ENCODE data around the gene INHA. TPM values are rescaled to one million over a fixed set of nuclear protein-coding genes. Genes with fewer than 3 reads are reported as not detected.

INHA gene
- total RNA-seq, 1 experiment from 2014 or later = 1.5 TPM

DNA sequence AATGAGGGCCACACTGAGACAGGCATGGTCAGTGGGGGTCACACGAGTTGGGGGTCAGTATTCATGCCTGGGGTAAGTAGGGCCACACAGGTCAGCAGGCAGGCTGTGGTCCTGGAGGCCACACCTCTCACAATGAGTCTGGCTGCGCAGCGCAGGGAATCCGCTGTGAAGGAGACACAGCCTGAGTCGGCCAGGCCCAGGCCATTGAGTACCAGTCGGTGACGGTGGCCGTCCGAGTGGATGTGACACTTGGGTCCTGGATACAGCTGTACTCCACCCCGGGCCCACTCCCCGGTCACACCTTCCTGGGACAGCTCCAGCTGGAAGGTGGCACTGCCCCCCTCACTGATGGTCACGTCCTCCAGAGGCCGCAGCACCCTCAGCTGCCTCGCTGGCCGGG lies 17.8 kb upstream of the INHA start:
- Histone ChIP-seq H3K36me3 (ENCODE audit: low read depth, low read length) (no peaks in the 10 kb centered on the region), H2AFZ (ENCODE audit: low read length) (no peak overlapping the region), H3K9ac (ENCODE audit: low read length) (no peak overlapping the region), H3K9me3 (ENCODE audit: low read length) (no peaks in the 10 kb centered on the region), H3K4me3 (ENCODE audit: low read length) (no peak overlapping the region), H3K79me2 (ENCODE audit: low read length) (no peaks in the 10 kb centered on the region), H4K20me1 (ENCODE audit: low read length) (no peaks in the 10 kb centered on the region), H3K4me1 (ENCODE audit: insufficient read depth, low read length) (peaks cover 9% of the 10 kb centered on the region), H3K27ac (ENCODE audit: low read length) (no peak overlapping the region), H3K4me2 (ENCODE audit: low read length) (no peak overlapping the region), H3K27me3 (ENCODE audit: low read length) (no peaks in the 10 kb centered on the region), H3K9me2 (replicated peaks; ENCODE audit: low read length) (no peaks in the 10 kb centered on the region), H3F3A (ENCODE audit: low read length, unreplicated experiment) (no peaks in the 10 kb centered on the region)
- ATAC-seq = no peak
- ChIA-PET POLR2A (ENCODE audit: unreplicated experiment) (no interaction called here), CTCF (no interaction called here)
- DNase-seq = no peak
- BruUV-seq (replicated peaks) = no TSS peak
- TF ChIP-seq, protein P1, sequence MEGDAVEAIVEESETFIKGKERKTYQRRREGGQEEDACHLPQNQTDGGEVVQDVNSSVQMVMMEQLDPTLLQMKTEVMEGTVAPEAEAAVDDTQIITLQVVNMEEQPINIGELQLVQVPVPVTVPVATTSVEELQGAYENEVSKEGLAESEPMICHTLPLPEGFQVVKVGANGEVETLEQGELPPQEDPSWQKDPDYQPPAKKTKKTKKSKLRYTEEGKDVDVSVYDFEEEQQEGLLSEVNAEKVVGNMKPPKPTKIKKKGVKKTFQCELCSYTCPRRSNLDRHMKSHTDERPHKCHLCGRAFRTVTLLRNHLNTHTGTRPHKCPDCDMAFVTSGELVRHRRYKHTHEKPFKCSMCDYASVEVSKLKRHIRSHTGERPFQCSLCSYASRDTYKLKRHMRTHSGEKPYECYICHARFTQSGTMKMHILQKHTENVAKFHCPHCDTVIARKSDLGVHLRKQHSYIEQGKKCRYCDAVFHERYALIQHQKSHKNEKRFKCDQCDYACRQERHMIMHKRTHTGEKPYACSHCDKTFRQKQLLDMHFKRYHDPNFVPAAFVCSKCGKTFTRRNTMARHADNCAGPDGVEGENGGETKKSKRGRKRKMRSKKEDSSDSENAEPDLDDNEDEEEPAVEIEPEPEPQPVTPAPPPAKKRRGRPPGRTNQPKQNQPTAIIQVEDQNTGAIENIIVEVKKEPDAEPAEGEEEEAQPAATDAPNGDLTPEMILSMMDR (conservative IDR thresholded peaks at IDR 0.05; ENCODE audit: low read depth, low read length) = no peak
- TF ChIP-seq EZH2phosphoT487 (IDR thresholded peaks at IDR 0.05; ENCODE audit: borderline replicate concordance, low read length) (no peak), EZH2 (IDR thresholded peaks at IDR 0.05; ENCODE audit: low read length, unreplicated experiment) (no peak)
- intact Hi-C loops (cut with micrococcal nuclease) = no loop called here

DNA sequence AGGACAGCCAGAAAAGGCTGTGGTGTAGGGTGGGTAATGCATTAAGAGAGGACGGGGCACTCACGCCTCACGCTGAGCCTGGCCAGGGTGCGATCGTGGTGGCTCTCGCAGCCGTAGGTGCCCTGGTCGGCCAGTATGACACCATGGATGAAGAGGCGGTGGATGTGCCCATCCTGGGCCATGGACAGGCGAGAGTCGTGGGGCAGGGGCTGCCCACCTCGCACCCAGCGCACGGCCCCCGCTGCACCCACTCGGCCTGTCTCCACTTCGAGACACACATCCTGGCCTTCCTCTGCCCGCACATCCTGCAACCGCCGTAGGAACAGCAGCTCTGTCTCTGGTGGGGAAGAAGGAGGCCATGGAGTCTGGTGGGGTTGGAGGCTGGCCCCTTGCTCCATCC lies 16.2 kb upstream of the INHA start:
- intact Hi-C loops (cut with micrococcal nuclease) = no loop called here
- CTCF ChIA-PET = no interaction called here
- Histone ChIP-seq H4K20me1 (ENCODE audit: low read length) (no peaks in the 10 kb centered on the region), H3K79me2 (ENCODE audit: low read length) (no peaks in the 10 kb centered on the region), H3K27me3 (ENCODE audit: low read length) (no peaks in the 10 kb centered on the region), H3K36me3 (ENCODE audit: low read depth, low read length) (no peaks in the 10 kb centered on the region), H2AFZ (ENCODE audit: low read length) (no peak overlapping the region), H3K4me1 (ENCODE audit: insufficient read depth, low read length) (peaks cover 9% of the 10 kb centered on the region), H3K4me2 (ENCODE audit: low read length) (no peak overlapping the region), H3K9me2 (replicated peaks; ENCODE audit: low read length) (no peaks in the 10 kb centered on the region), H3K9ac (ENCODE audit: low read length) (no peak overlapping the region), H3K27ac (ENCODE audit: low read length) (no peak overlapping the region), H3K4me3 (ENCODE audit: low read length) (no peak overlapping the region), H3K9me3 (ENCODE audit: low read length) (no peaks in the 10 kb centered on the region), H3F3A (ENCODE audit: low read length, unreplicated experiment) (no peaks in the 10 kb centered on the region)
- POLR2A ChIA-PET (ENCODE audit: unreplicated experiment) = no interaction called here
- DNase-seq = no peak
- TF ChIP-seq EZH2phosphoT487 (IDR thresholded peaks at IDR 0.05; ENCODE audit: borderline replicate concordance, low read length) = no peak
- TF ChIP-seq, protein P1 (conservative IDR thresholded peaks at IDR 0.05; ENCODE audit: low read depth, low read length) = no peak
- TF ChIP-seq EZH2 (IDR thresholded peaks at IDR 0.05; ENCODE audit: low read length, unreplicated experiment) = no peak
- no TSS peak for BruUV-seq (replicated peaks)
- no peak for ATAC-seq

DNA sequence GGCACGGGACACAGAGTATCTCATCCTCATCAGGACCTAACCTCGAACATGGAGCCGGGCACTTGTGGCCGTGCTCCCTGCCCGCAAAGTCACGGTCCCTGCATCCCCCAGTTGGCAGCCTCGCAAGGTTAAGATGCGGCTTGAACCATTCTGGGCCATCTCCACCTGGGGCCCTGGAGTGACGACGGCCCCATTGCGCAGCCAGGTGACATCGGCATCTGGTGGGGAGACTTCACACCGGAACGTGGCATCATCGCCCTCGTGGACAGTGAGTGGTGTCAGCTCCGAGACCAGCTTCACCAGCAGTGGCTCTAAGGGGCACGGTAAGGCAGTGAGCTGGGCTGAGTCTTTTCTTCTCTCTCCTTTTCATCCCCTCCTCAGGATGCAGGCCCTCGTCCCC lies 15.7 kb upstream of the INHA start:
- H3K9ac ChIP-seq (ENCODE audit: low read length) = no peak overlapping the region
- H3K9me3 ChIP-seq (ENCODE audit: low read length) = no peaks in the 10 kb centered on the region
- TF ChIP-seq EZH2phosphoT487 (IDR thresholded peaks at IDR 0.05; ENCODE audit: borderline replicate concordance, low read length) = no peak
- TF ChIP-seq, protein P1 (conservative IDR thresholded peaks at IDR 0.05; ENCODE audit: low read depth, low read length) = no peak
- TF ChIP-seq EZH2 (IDR thresholded peaks at IDR 0.05; ENCODE audit: low read length, unreplicated experiment) = no peak
- no peak overlapping the region for H3K27ac ChIP-seq (ENCODE audit: low read length)
- H2AFZ ChIP-seq (ENCODE audit: low read length) = no peak overlapping the region
- no peaks in the 10 kb centered on the region for H4K20me1 ChIP-seq (ENCODE audit: low read length)
- no peaks in the 10 kb centered on the region for H3F3A ChIP-seq (ENCODE audit: low read length, unreplicated experiment)
- intact Hi-C loops (cut with micrococcal nuclease) = no loop called here
- H3K27me3 ChIP-seq (ENCODE audit: low read length) = no peaks in the 10 kb centered on the region
- DNase-seq (no peak), ATAC-seq (no peak)
- ChIA-PET CTCF (no interaction called here), POLR2A (ENCODE audit: unreplicated experiment) (no interaction called here)
- no peaks in the 10 kb centered on the region for H3K9me2 ChIP-seq (replicated peaks; ENCODE audit: low read length)
- BruUV-seq (replicated peaks) = no TSS peak
- no peaks in the 10 kb centered on the region for H3K79me2 ChIP-seq (ENCODE audit: low read length)
- H3K4me3 ChIP-seq (ENCODE audit: low read length) = no peak overlapping the region
- no peaks in the 10 kb centered on the region for H3K36me3 ChIP-seq (ENCODE audit: low read depth, low read length)
- peaks cover 9% of the 10 kb centered on the region for H3K4me1 ChIP-seq (ENCODE audit: insufficient read depth, low read length)
- H3K4me2 ChIP-seq (ENCODE audit: low read length) = no peak overlapping the region
